Ovary (tissue), 9 donors: ENCODE results near the gene TDRD10. TPM values are rescaled to one million over a fixed set of nuclear protein-coding genes. Genes with fewer than 3 reads are reported as not detected.

Experiments
- DNase-seq, 5 donors: peaks; one replicate each; pipeline ENCODE4 v3.0.0-alpha.2; 2019 to 2020
- H3K27ac ChIP-seq, 2 donors: fragments of 200-600 bp; one replicate each; pipeline versions ENCODE4 v1.5.1 to v1.8.0; 2019 to 2022
- H3K27me3 ChIP-seq: fragments of 200-600 bp; one replicate; pipeline ENCODE4 v1.8.0; 2022
- H3K36me3 ChIP-seq: fragments of 200-600 bp; sonication (generic); one replicate; pipeline ENCODE4 v1.5.1; 2019
- H3K4me1 ChIP-seq: one replicate; pipeline ENCODE4 v1.8.1; 2013; ENCODE audit warnings: mild to moderate bottlenecking, moderate library complexity; ENCODE audit not compliant: insufficient read depth
- H3K4me3 ChIP-seq: fragments of 200-600 bp; sonication (generic); one replicate; pipeline ENCODE4 v1.5.1; 2017
- H3K9me3 ChIP-seq, 2 donors: fragments of 200-600 bp in 1 of 2; sonication (generic) in 1 of 2; one replicate each; pipeline versions ENCODE4 v1.5.1 to v1.8.1; 2013 to 2019; ENCODE audit warnings: mild to moderate bottlenecking in 1 of 2, moderate library complexity in 1 of 2
- EP300 ChIP-seq: sonication (generic); formaldehyde crosslinking; IDR thresholded peaks from one replicate; pipeline ENCODE4 v1.6.1; 2017; ENCODE audit warnings: antibody characterized with exemption
- POLR2A ChIP-seq: fragments of 450-650 bp; IDR thresholded peaks from one replicate; pipeline ENCODE4 v1.6.1; 2017; ENCODE audit warnings: antibody characterized with exemption, mild to moderate bottlenecking, moderate library complexity
- WGBS, 3 donors: extraction: QIAGEN DNeasy Blood & Tissue Kit in 1 of 3; methylation state at CpG; one replicate each; pipeline versions ENCODE4 v1.1.5 to v1.1.7; 2013 to 2017; 5-methylcytosine and 5-hydroxymethylcytosine counted together
- intact Hi-C, 4 donors: fragments of 100-400 bp; cut with DNase I; formaldehyde crosslinking; loops; one replicate each; pipeline versions ENCODE4 v1.11.0 to v1.15.1; 2022 to 2023
- polyA plus RNA-seq, 2 donors: library from polyadenylated mRNA; stranded (reverse); fragments of 200-250 nt in 1 of 2; fragments of 350-450 nt in 1 of 2; fragmentation: Illumina TruSeq in 1 of 2; extraction: RNeasy Lipid Tissue Mini Kit (QIAGEN cat#74804) in 1 of 2; gene quantifications; one replicate each; pipeline ENCODE4 v1.2.3, GENCODE V29; 2013 to 2014
- total RNA-seq, 7 donors: library from RNA; depleted of rRNA in 2 of 7; stranded (reverse); fragments of >200 nt in 2 of 7; fragmentation: NEBNext Ultra II Directional in 3 of 7; extraction: Animal tissue kit (Norgen Biotek cat#: 25700) in 3 of 7; gene quantifications; one replicate each; pipeline versions ENCODE4 v1.1.0 to v1.2.4, GENCODE V29; 2016 to 2023
- TF ChIP-seq, protein P1 (sequence below), 3 donors: fragments of 450-650 bp in 2 of 3; fragments of 200-600 bp in 1 of 3; IDR thresholded peaks; one replicate each; pipeline versions ENCODE4 v1.5.1 to v1.8.0; 2016 to 2022; ENCODE audit warnings: antibody characterized with exemption in 3 of 3, mild to moderate bottlenecking in 1 of 3
- donor health status: DM: no; HTN: no; CAD: no; lungs with moderate emphysema.
- donor health status: DM: no; HTN: no; CAD: no.
- donor health status: Bipolar disorder and iron deficiency.
- donor health status: DM: yes; HTN: yes; CAD: no.
- donor health status: DM: no; HTN: no; CAD: no.
- donor health status: DM: yes; HTN: yes; CAD: no.

Gene TDRD10
- total and polyA plus RNA-seq, 9 donors = 3.1 to 8.7 (median 5.8) TPM

DNA sequence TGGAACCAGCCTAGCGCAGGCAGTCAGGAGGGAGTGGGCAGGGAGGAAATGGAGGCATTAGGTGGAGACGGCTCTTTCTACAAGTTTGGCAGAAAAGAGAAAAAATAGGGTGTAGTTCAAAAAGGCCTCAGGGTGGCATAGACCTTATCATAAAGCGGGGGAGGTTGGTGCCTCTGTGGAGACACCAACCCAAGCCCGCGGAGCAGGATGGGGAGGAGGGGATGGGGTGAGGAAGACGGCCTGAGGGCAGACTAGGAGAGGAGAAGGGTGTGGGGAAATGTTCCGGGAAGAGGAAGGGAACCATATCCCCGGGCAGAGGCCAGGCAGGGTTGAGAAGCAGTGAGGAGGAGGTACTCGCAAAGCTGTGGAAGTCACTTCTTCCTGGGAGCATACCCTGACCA, 17.6 kb downstream of the TDRD10 start:
- 66 to 74% (median 69%) methylated on average over 9 of the region's 9 CpGs for WGBS, 3 donors
- no peak overlapping the region for H3K27ac ChIP-seq

DNA sequence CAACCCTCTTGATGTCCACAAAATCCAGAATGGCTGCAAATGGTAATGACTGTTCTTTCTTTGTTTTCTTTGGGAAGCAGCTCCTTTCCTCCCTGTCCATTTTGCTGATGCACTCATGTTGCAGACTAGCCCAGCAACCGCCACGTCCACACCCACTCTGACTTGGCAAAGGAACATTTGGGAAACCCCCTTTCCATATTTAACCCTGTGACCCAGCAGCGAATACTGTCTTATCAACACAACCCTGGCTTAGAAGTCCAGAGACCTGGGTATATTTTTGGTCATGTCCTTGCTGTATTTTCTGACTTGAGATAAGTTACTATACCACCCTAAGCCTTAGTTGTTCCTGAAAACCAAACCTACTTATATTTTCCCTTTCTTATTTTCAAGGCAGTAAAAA, 18.3 kb downstream of the TDRD10 start:
- Histone ChIP-seq H3K27me3 (no peaks in the 10 kb centered on the region), H3K4me1 (no peaks in the 10 kb centered on the region), H3K9me3 (no peaks in the 10 kb centered on the region), H3K4me3 (no peak overlapping the region), H3K27ac (no peak overlapping the region), H3K36me3 (no peaks in the 10 kb centered on the region)
- no peak for DNase-seq
- intact Hi-C loops = no loop called here
- TF ChIP-seq, protein P1, sequence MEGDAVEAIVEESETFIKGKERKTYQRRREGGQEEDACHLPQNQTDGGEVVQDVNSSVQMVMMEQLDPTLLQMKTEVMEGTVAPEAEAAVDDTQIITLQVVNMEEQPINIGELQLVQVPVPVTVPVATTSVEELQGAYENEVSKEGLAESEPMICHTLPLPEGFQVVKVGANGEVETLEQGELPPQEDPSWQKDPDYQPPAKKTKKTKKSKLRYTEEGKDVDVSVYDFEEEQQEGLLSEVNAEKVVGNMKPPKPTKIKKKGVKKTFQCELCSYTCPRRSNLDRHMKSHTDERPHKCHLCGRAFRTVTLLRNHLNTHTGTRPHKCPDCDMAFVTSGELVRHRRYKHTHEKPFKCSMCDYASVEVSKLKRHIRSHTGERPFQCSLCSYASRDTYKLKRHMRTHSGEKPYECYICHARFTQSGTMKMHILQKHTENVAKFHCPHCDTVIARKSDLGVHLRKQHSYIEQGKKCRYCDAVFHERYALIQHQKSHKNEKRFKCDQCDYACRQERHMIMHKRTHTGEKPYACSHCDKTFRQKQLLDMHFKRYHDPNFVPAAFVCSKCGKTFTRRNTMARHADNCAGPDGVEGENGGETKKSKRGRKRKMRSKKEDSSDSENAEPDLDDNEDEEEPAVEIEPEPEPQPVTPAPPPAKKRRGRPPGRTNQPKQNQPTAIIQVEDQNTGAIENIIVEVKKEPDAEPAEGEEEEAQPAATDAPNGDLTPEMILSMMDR (IDR thresholded peaks at IDR 0.05) = no peak
- TF ChIP-seq POLR2A (no peak), EP300 (no peak)
- 38 to 48% (median 42%) methylated on average over 3 of the region's 3 CpGs for WGBS, 3 donors

More for the DNA sequence above, 17.6 kb downstream of the TDRD10 start:
- no peaks in the 10 kb centered on the region for H3K27me3 ChIP-seq
- no peaks in the 10 kb centered on the region for H3K4me1 ChIP-seq
- H3K4me3 ChIP-seq = no peak overlapping the region
- H3K9me3 ChIP-seq = no peaks in the 10 kb centered on the region
- intact Hi-C loops = no loop called here
- H3K36me3 ChIP-seq = no peaks in the 10 kb centered on the region
- DNase-seq = no peak
- TF ChIP-seq EP300 (no peak), POLR2A (no peak)
- TF ChIP-seq, protein P1 (IDR thresholded peaks at IDR 0.05) = no peak

DNA sequence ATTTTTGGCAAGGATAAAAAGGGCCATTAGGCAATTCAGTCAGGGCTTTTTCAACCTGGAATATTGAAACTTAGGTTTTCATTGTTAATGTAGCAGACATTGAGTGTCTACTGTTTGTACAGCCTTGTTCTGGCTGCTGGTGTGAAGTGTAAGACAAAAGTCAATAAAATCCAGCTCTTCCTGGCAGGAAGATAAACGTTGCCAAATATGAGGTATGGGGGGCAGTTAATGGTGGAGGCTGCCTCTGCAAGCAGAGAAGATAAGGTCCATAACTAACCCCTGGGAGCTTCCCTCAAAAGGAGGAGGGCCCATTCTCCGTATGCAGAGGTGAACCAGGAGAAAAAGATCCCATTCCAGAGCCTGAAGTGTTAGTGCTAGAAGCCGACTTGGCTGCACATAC, 19.7 kb downstream of the TDRD10 start:
- 48 to 64% (median 55%) methylated on average over 3 of the region's 3 CpGs for WGBS, 3 donors
- Histone ChIP-seq H3K4me3 (no peak overlapping the region), H3K4me1 (no peaks in the 10 kb centered on the region), H3K9me3 (no peaks in the 10 kb centered on the region), H3K27me3 (no peaks in the 10 kb centered on the region), H3K27ac (no peak overlapping the region), H3K36me3 (no peaks in the 10 kb centered on the region)
- TF ChIP-seq EP300 (no peak), POLR2A (no peak)
- TF ChIP-seq, protein P1 (IDR thresholded peaks at IDR 0.05) = no peak
- intact Hi-C loops = no loop called here
- DNase-seq = no peak

DNA sequence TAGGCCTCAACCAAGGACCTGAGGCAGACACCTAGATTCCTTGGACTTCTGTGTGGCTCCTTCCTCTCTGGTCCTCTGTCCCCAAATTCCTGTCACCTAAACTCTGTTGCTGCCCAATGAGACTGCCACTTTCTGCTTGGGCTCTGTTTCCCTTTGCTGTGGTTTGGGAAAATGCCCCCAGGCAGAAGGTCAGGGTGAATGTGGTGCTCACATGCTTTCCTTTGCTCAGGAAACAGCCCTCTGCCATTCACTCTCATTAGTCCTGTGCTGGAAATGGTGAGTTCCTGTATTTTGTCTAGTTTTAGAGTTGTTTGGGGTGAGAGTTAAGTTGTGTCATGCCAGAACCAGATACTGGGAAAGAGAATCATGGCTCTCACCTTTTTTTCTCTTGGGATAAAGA, 22.9 kb downstream of the TDRD10 start:
- H3K4me3 ChIP-seq = no peak overlapping the region
- H3K4me1 ChIP-seq = no peaks in the 10 kb centered on the region
- intact Hi-C loops = no loop called here
- no peaks in the 10 kb centered on the region for H3K36me3 ChIP-seq
- TF ChIP-seq POLR2A (no peak), EP300 (no peak)
- TF ChIP-seq, protein P1 (IDR thresholded peaks at IDR 0.05) = no peak
- DNase-seq = no peak
- no peaks in the 10 kb centered on the region for H3K9me3 ChIP-seq
- no peaks in the 10 kb centered on the region for H3K27me3 ChIP-seq
- H3K27ac ChIP-seq = no peak overlapping the region

DNA sequence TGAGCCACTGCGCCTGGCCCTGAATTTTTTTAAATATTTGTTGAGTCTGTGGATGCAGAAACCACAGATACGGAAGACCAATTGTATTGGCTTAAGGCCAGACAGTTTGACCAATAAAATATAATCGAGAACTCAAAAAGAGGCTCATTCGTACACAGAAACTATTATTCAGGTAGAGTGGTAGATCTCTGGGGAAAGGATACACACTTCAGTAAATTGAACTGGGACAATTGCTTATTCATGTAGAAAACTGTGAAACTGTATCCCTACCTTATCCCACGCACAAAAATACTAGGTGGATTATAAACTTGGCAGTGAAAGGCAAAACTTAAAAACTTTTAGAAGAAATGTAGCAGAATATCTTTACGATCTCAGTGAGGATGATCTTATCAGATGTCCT, 25.2 kb downstream of the TDRD10 start:
- 64 to 77% (median 66%) methylated on average over 6 of the region's 6 CpGs for WGBS, 3 donors
- DNase-seq = no peak
- TF ChIP-seq POLR2A (no peak), EP300 (no peak)
- TF ChIP-seq, protein P1 (IDR thresholded peaks at IDR 0.05) = no peak

More for the DNA sequence above, 25.2 kb downstream of the TDRD10 start:
- intact Hi-C loops = no loop called here
- no peak overlapping the region for H3K27ac ChIP-seq
- no peaks in the 10 kb centered on the region for H3K4me1 ChIP-seq
- no peaks in the 10 kb centered on the region for H3K27me3 ChIP-seq
- H3K4me3 ChIP-seq = no peak overlapping the region
- H3K36me3 ChIP-seq = no peaks in the 10 kb centered on the region
- H3K9me3 ChIP-seq = no peaks in the 10 kb centered on the region
